GM19023 (cell line): Measurements from ENCODE around the gene LSM7.

Source experiments
- ATAC-seq: cut with Tn5 transposase; IDR thresholded peaks from one replicate; pipeline ENCODE4 v1.9.1; 2021; ENCODE audit warnings: mild to moderate bottlenecking, moderate library complexity; ENCODE audit not compliant: unreplicated experiment

LSM7 gene

DNA sequence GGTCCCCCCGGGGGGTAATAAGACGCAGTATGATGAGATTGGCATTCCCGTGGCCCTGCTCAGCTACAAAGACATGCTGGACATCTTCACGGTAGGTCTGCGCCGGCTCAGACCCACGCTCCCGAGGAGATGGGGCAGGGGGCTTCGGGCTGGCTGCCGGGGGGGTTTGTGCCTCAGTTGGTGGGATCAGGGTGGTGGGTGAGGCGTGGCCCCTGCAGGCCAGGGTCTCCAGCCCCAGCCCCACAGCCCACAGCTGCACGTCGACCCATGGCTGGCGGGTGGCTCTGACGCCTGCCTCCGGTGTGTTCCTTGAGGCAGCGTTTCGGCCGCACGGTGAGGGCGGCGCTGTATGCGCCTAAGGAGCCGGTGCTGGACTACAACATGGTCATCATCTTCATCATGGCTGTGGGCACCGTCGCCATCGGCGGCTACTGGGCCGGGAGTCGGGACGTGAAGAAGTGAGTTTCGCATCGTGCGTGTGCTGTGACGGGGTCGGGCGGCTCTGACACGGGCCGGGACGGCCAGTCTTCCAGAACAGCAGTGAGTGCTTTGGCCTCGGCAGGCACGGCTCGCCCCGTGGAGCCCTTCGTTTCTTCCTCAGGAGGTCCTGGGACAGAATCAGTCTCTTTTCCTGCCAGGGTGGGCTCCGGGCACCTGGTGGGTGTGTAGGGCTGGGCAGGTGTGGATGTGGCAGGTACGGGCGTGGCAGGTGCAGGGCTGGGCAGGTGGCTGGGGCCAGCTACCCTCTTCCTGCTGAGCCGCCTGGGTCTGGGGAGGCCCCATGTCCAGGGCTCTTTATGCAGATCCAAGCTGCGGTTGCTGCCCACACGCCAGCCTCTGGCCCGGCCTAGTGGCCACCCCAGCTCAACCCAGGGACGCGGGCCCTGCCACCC, 10.6 kb upstream of the LSM7 start:
- ATAC-seq, result no peak

DNA sequence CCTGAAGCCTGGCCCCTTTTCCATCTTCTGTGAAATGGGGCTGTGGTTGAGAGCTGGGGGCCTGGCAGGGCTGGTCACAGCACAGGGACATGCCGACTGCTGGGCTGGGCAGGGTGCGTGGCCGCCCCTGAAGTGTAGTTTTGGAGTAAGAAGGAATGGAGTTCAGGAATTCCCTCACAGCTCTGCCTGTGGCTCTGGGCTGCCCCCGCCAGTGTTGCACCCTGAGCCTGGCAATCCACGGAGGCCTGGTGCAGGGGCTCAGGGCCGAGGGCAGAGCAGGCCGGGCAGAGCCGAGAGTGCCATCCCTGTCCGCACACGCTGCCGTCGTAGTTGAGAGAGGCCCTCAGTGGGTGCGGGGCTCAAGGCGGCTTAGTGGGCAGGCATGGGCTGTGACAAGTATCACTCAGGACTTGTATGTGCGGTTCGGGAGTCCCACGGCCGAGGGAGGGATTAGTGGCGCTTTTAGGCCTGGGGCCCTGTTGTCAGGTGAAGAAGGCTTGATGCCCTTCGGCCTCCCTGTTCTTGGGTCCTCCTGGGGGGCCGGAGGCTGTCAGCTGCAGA, 9.7 kb upstream of the LSM7 start:
- no peak for ATAC-seq

DNA sequence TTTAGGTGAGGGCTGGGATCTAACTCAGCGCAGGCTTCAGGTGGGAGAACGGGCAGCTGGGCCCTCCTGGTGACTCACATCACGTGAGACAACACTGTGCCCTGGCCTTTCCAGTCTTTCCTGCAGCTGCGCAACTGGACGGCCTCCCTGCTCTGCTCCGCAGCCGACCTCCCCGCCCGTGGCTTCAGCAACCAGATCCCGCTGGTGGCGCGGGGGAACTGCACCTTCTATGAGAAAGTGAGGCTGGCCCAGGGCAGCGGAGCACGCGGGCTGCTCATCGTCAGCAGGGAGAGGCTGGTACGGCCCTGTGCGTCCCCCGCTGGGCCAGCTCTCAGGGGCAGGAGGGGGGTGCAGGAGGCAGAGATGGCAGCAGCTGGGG, 8.9 kb upstream of the LSM7 start:
- ATAC-seq, result no peak

DNA sequence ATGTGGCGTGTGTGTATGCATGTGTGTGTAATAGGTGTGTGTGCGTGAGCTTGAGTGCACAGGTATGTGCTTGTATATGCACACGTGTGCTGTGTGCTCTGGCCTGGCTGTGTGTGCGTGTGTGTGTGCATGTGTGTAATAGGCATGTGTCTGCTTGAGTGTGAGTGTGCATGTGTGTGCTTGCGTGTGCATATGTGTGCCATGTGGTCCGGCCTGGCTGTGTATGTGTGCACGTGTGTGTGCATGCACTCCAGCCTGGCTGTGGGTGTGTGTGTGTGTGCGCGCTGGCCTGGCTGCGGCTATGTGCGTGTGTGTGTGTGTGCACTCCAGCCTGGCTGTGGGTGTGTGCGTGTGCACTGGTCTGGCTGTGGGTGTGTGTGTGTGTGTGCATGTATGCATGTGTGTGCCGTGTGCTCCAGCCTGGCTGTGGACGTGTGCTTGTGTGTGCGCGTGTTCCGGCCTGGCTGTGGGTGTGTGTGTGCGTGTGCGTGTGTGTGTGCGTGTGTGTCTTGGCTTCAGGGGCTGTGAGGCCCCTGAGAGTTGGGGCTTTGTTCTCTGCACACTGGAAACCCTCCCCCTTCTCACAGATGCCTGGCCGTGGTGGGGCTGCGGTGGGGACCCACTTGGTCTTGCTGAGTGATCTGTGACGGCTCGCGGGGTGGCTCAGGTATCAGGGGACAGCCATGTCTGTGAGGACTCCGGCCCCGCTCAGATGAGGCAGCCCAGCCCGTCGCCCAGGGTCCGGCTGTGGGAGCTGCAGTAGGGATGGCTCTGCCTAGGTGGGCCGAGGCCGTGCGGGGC, 8.3 kb upstream of the LSM7 start:
- no peak for ATAC-seq

DNA sequence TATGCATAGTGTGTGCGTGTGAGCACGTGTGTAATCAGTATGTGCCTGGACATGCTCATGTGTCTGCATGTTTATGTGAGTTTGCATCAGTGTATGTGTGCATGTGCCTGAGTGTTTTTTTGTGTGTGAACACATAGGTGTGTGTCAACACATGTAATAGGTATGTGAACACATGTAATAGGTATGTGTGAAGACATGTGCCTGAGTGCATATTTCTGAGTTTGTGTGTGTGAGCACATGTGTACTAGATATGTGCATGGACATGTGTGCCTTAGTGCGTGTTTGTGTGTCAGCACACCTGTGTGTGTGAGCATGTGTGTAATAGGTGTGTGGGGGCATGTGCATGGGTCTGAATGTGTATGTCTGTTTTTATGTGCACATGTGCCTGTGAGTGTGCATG, 7.5 kb upstream of the LSM7 start:
- ATAC-seq, result no peak

DNA sequence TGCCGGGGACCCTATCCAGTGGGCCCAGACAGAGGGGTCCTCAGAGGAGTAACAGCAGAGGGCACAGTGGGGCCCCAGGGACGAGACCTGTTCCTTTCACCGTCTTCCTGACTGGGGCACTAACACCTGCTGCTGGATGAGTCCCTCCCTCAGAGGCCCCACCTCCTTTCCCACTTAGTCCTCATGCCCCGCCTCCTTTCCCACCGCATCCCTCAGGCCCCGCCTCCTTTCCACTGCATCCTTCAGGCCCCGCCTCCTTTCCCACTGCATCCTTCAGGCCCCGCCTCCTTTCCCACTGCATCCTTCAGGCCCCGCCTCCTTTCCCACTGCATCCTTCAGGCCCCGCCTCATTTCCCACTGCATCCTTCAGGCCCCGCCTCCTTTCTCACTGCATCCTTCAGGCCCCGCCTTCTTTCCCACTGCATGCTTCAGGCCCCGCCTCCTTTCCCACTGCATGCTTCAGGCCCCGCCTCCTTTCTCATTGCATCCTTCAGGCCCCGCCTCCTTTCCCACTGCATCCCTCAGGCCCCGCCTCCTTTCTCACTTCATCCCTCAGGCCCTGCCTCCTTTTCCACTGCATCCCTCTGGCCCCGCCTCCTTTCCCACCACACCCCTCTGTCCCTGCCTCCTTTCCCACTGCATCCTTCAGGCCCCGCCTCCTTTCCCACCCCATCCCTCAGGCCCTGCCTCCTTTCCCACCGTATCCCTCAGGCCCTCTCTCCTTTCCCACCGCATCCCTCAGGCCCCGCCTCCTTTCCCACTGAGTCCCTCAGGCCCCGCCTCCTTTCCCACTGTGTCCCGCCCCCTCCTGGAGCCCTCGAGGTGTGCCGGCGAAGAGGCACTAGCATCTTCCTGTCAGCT, 6.8 kb upstream of the LSM7 start:
- no peak for ATAC-seq

DNA sequence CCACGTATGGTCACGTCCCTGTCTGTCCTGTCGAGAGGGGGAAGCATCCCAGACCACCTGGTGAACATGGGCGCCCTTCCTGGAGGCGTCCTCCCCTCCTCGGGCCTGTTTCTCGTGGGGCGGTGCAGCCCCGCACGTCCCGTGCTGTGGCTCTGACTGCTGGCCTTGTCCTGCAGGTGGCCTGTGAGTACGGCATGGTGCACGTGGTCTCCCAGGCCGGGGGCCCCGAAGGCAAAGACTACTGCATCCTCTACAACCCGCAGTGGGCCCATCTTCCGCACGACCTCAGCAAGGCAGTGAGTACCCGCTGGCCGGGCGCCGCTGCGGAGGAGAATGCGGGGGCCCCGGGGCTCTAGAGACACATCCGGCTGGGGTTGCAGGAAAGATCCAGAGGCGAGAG, 6.0 kb upstream of the LSM7 start:
- ATAC-seq, result no peak

DNA sequence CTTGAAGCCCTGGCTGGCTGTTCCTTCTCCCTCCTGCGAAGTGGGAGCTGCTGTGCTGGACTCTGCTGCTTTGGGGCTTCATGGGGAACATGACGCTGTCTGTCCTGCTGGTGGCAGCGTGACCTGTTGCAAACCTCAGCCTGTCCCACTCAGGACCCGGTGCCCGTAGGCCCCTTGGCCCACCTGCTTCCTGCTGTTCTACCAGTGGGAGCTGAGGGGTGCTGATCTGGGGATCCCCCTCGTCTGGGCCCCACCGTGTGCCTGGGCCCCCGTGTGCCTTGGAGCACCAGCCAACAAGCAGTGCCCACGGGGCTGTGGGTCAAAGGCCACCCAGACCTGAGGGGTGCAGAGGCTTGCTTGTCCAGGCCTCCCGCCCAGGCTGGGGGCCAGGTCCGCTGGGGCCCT, 5.4 kb upstream of the LSM7 start:
- ATAC-seq, result no peak

DNA sequence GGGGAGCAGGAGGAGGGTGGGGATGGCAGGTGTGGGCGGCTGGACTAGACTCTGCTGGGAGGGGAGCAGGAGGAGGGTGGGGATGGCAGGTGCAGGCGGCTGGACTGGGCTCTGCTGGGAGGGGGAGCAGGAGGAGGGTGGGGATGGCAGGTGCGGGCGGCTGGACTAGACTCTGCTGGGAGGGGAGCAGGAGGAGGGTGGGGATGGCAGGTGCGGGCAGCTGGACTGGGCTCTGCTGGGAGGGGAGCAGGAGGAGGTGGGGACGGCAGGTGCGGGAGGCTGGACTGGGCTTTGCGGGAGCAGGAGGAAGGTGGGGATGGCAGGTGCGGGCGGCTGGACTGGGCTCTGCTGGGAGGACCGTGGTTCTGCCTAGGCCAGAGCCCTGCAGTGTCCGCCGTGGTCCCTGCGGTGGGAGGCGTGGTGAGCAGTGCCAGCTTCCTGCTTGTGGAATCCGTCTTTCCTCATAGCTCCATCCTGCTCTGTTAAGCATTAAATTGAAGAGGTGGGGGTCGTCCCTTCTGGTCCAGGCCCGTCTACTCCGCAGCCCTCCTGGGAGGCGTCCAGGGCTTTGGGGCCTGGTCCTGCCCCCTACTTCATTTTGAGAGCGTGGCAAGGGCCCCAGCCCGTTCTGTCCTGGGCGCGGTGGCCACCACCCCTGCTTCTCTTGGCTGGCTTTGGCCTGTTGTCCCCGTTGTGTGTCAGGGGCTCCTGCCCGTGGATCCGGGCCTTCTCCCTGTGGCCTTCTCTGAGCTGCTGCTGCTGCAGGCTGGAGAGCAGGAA, 4.8 kb upstream of the LSM7 start:
- no peak for ATAC-seq

DNA sequence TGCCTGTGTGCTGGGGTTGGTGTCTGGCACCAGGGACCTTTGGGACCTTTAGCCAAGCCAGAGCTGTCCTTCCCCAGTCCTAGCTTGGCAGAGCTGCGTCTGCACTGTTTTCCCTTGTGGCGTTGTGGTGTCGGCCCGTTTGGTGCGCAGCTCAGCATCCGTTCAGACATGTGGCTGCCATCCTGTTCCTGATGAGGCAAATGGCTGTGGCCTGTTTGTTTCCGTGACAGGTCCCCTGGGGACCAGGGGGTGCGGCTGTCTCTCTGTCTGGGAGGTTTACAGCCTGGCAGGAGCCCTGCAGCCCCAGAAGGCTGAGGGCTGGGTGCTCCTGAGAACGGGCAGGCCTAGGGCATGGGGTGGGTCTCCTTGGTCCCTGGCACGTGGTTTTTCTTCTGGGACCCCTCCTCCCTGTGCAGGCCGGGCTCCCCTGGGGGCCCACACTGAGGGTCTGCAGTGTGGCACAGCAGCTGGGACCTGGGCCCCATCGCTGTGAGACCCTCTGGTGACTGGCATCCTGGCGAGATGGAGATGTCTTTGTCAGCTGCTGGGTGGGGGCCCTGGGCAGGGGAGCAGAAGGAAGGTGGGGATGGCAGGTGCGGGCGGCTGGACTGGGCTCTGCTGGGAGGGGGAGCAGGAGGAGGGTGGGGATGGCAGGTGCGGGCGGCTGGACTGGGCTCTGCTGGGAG, 4.1 kb upstream of the LSM7 start:
- no peak for ATAC-seq

DNA sequence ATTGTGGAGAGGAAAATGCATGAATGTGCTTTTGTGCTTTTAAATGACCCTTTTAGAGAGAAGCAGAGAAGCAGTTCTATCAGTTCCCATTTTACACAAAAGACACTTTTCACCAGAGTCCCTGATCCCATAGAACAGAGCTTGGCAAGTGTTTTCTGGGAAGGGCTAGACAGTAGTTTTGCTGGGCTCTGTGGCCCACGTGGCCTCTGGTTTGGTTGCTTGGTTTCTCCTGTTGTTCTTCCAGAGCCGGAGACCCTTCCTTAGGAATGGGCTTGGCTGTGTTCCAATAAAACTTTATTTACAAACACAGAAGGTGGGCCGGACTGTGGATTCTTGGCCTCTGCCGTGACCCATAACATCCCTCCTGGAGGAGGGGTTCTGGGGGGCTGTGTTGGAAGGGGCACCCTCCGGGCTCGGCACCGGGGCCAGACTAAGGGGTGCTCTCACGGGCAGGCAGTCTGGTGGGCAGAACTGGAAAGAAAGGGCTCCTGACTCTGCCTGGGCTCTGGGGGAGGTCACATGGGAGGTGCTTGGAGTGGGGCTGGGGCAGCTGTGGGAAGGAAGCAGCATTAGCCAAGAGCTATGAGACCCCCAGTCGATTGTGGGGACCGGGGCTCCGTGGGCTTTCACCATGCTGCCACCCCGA, 3.3 kb upstream of the LSM7 start:
- no peak for ATAC-seq

DNA sequence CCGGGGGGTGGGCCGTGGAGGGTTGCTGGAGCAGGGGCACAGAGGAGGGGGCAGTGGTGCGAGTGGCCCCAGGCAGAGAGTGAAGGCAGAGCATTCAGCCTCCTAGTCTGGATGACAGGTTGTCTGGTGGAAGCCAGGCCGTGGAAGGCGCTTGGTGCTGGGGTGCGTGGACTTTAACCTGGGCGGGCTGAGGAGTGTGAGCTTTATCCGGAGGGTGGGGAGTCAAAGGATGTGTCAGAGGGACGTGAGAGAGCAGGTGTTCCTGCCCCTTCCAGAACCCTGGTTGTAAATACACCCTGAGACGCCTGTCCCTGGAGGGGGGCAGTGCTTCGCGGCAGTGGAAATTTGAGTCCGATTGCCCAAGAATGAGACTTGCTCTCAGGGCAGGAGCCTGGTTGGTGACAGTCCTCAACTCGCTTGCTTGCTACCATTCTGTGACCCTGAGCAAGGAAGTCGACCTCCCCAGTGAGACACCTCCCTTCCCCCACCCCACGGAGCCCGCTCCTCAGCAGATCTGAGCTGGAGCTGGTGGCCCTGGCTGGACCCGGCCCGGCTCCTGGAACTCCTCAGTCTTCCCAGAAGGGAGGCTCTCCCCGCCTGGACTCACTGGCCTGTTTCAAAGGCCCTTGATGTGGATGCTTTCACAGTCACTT, 2.4 kb upstream of the LSM7 start:
- no peak for ATAC-seq

DNA sequence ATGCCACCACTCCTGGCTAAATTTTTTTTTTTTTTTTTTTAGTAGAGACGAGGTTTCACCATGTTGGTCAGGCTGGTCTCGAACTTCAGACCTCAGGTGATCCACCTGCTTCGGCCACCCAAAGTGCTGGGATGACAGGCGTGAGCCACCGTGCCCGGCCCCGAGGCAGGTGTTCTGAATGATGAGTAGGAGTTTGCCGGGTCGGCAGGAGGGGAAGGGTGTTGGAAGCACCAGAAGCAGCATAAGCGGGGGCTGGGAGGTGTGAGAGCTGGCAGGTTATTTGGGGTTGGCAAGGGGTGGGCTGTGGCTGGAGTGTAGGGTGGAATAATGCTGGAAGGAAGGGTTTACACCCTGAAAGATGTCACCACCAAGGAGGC, 1.9 kb upstream of the LSM7 start:
- ATAC-seq, result no peak

DNA sequence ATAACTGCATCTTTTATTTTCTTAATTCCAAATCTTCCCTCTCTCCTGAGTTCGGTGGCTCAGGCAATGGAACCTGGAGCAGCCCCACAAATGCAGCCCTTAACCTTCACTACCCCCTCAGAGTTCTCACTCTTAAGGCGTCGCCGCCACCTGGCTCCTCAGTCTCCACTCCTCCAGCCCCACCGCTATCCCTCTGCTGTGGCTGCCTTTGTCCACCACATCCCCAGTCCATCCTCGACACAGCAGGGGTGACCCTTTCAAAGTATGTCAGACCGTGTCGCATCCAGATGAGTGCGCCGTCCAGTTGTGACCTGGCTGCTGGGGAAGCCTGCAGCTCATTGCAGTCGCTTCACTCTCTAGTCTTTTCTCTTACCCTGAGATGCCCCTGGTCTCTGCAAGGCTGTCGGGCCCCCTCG, 1.1 kb upstream of the LSM7 start:
- no peak for ATAC-seq

DNA sequence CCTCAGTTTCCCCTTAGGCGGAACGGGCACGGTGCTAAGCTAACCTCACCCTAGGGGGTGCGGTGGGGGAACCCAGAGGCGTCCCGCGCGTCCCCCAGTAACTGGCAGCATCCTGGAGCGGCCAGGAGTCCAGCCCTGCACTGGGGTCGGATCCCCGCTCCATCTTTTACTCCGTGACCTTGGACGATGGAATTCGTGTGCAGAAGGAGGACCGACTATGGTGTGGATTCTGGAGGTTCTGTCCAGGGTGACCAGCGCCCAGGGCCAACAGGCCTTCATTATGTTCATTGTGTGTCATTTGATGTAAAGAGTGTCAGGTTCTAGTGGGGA, 728 bp upstream of the LSM7 start:
- ATAC-seq, result peak; percentile 3

DNA sequence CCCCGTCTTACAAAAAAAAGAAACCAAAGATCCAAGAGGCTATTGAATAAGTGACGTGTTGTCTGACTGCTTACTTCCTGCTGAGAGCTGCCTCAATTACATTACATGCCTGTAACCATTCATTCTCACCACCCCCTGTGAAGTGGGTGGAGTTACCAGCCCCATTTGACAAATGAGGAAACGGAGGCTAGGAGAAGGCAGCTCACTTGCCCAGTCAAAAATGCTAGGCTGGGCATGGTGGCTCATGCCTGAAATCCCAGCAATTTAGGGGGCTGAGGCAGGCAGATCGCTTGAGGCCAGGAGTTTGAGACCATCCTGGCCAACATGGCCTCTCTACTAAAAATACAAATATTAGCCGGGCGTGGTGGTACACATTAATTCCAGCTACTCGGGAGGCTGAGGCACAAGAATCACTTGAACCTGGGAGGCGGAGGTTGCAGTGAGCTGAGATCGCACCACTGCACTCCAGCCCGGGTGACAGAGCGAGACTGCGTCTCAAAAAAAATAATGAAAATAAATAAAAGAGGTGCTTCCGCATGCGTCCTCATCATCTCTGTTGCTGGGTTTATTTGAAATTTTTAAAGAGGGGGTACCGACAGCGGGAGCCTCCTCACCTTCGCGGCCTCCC, 499 bp downstream of the LSM7 start:
- no peak for ATAC-seq

DNA sequence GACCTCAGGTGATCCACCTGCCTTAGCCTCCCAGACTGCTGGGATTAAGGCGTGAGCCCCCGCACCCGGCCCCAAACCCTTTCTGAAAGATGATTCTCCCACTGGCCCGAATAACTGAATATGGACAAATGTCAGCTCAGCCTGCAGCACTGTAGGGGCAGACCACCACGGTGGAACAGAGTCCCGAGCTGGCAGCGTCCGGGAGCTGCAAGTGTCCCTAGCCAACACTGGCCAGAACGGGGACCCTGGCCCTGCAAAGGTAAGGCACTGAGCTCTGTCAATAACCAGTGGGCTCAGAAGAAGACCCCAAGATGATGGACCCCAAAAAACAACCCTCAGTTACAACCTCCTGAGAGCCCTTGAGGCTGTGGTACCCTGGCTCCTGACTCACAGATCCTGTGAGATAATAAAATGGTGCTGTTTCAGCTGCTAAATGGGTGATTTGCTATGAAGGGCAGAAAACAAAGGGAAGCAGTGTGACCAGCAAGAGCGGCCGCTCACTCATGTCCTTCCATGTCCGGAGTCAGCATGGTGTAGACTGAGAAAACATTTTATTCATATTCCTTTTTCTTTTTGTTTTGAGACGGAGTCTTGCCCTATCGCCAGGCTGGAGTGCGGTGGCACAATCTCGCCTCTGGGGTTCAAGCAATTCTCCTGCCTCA, 1.6 kb downstream of the LSM7 start:
- ATAC-seq, result no peak
